GM21526 (cell line): Measurements from ENCODE around the gene ZSCAN10.

Experiments
- ATAC-seq: cut with Tn5 transposase; IDR thresholded peaks from one replicate; pipeline ENCODE4 v1.9.1; 2021; ENCODE audit warnings: moderate library complexity; ENCODE audit not compliant: unreplicated experiment, low FRiP score

ZSCAN10 gene

DNA sequence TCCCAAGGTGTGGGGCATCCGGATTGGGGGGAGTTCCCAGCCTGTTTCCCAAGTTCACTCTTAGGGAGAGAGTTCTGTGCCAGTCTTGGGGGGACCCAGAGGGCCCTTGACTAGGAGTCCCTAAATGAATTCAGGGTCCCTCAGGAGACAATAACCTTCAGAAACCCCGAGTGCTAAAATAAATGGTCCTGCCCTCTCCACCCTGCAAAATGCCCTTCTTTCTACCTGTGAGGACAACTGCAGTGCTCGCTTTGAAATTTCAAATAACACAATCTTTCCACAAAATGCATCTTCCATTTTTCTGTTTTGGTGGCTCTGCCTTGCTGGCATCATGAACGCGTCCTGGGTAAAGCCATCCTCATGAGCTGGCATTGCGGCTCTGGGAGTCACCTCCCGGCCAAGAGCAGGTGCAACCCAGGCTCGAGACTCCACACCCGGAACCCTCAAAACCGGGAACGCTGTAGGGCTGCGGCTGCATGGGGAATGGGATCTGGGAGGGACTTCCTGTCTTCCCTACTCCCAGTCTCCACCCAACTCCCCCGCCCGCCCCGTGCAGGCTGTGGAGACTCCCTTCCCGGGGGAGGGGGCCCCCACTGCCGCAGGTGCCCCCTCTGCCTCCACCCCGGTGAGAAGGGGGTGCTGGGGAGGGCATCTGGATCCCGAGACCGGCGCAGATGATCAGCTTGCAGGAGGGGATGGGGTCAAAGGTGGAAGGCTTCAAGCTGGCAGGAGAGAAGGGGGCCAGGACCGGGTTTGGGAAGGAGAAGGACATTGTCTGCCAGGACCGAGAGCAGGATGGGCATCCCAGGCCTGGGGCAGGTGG is 13.2 kb upstream of the ZSCAN10 start, which contains the start of gene ZNF205:
Gene ZNF205 (plus strand): TSS at position 529 of the 823 bp plus-strand sequence. CDS start 845 bp downstream, outside the sequence.
- no peak for ATAC-seq

GRCh38 chr16:3106205-3106928 is 7.3 kb upstream of the ZSCAN10 start:
- ATAC-seq = peak; percentile 75

- ATAC-seq = no peak
Measured at GRCh38 chr16:3101841-3102470, 2.9 kb upstream of the ZSCAN10 start.

DNA sequence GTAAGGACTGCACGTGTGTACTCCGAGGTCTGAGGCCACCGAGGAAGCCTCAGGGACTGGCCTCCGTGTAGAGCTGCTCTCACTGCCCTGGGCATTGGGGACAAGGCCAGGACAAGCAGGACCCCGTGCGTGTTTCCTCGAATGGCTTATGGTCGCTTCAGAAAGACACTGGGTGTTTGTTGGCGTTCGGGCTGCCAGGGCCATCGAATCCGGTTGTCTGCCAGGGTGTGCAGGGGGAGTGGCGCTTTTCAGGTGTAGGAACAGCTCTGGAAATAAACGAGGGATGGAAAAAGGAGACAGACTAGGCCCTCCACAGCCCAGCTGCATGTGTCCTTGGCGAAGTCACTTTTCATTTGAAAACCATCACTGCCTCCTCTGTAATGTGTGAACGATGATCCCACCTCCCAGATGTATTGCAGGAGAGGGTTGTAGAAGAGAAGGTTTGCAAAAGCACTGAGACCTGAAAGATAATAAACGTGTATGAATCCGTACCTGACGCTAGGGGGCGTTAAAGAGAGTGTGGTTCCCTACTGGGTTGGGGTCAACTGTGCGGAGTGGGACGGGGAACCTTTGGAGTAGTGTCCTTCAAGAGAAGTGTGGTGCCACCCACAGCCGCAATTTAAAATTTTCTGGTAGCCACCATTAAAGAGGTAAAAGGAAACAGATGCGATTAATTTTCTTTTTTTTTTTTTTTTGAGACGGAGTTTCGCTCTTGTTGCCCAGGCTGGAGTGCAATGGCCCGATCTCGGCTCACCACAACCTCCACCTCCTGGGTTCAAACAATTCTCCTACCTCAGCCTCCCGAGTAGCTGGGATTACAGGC is 2.1 kb upstream of the ZSCAN10 start:
- ATAC-seq = no peak

GRCh38 chr16:3099732-3100499 is 822 bp upstream of the ZSCAN10 start:
- ATAC-seq = peak; percentile 43

GRCh38 chr16:3099395-3099731 is 269 bp upstream of the ZSCAN10 start:
- ATAC-seq = no peak

DNA sequence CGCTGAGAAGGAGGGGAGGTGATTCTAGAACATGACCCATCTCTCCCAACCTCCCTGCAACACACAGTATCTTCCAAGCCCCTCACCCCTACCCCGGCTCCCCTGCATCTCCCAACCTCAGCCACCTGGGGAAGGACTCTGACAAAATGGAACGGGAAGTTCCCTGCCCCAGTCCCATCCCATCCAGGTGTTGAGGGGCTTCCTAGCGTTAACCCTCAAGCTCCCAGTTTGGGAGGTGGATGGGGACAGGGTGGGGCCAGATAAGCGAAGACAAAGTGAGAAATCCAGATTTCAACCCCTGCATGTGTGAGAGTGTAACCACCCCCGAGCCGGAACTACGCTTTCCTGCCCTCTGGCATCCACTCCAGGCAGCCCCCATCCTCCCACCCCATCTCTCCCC is 1.8 kb downstream of the ZSCAN10 start:
- no peak for ATAC-seq

- ATAC-seq = no peak
Measured at GRCh38 chr16:3096362-3096761, 2.7 kb downstream of the ZSCAN10 start.

DNA sequence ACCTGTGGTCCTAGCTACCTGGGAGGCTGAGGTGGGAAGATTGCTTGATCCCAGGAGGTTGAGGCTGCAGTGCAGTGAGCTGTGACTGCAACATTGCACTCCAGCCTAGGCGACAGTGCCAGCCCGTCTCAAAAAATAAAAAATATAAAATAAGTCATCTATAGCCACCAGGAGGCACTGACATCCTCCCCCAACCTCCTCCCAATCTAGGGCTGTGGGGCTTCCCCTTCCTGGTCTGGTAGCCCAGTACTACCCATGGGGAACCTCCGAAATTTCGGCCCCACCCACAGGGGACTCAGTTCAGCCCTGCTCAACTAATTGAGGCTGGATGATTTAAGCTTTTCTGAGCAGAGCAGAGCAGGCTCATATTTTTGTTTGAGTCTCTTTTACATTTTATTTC is 3.2 kb downstream of the ZSCAN10 start:
- ATAC-seq = no peak

DNA sequence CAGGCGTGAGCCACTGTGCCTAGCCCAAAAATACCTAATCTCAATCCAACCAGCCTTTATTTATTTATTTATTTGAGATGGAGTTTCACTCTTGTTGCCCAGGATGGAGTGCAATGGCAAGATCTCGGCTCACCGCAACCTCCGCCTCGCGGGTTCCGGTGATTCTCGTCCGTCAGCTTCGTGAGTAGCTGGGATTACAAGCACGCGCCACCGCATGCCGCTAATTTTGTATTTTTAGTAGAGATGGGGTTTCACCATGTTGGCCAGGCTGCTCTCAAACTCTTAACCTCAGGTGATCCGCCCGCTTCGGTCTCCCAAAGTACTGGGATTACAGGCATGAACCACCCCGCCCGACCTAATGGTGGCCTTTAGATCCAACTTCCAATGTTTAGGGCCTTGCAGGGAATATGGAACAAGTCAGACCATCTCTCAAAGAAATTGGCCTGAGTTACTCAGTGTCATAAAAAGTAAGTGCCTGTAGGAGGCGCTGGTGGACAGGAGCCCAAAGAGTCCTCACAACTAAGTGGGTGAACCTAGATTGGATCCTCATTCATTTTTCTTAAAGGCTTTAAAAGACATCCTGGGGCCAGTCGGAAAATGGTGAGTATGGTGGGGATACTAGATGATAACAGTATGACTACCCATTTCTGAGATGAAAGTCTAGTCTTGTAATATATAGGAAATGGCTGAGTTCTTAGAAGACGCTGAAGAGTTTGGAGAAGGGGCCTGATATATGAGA is 4.6 kb downstream of the ZSCAN10 start:
- no peak for ATAC-seq

GRCh38 chr16:3092501-3092941 is 6.6 kb downstream of the ZSCAN10 start:
- no peak for ATAC-seq

GRCh38 chr16:3091551-3091950 is 7.5 kb downstream of the ZSCAN10 start:
- ATAC-seq = no peak

- no peak for ATAC-seq
Measured at GRCh38 chr16:3089717-3090592, 9.1 kb downstream of the ZSCAN10 start.

DNA sequence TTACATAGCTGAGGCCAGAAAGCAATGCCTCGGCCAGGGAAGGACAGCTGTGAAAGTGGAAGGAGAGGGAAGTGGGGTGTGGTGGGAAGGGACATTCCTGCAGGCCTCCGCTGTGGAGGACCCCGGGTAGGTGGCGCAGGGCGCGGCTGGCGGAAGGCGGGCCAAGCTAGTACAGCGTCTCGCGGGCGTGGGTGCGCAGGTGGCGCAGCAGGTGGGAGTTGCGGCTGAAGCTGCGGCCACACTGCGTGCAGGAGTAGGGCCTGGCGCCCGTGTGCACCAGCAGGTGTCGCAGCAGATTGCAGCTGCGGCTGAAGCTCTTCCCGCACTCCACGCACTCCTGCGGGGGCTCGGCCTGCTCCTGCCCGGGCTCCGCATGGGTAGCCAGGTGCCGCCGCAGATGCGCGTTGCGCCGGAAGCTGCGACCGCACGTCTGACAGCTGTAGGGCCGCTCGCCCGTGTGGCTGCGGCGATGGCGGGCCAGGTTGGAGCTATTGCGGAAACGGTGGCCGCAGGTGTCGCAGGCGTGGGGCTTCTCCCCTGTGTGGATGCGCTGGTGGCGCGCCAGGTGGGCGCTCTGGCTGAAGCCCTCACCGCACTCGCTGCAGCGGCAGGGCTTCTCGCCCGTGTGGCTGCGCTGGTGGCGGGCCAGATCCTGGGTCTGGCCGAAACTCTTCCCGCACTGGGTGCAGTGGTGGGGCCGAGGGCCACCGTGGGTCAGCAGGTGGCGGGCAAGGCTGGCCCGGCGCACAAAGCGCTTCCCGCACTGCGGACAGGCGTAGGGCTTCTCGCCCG is 10.0 kb downstream of the ZSCAN10 start:
- ATAC-seq = no peak

GRCh38 chr16:3088450-3088849 is 10.6 kb downstream of the ZSCAN10 start:
- no peak for ATAC-seq

DNA sequence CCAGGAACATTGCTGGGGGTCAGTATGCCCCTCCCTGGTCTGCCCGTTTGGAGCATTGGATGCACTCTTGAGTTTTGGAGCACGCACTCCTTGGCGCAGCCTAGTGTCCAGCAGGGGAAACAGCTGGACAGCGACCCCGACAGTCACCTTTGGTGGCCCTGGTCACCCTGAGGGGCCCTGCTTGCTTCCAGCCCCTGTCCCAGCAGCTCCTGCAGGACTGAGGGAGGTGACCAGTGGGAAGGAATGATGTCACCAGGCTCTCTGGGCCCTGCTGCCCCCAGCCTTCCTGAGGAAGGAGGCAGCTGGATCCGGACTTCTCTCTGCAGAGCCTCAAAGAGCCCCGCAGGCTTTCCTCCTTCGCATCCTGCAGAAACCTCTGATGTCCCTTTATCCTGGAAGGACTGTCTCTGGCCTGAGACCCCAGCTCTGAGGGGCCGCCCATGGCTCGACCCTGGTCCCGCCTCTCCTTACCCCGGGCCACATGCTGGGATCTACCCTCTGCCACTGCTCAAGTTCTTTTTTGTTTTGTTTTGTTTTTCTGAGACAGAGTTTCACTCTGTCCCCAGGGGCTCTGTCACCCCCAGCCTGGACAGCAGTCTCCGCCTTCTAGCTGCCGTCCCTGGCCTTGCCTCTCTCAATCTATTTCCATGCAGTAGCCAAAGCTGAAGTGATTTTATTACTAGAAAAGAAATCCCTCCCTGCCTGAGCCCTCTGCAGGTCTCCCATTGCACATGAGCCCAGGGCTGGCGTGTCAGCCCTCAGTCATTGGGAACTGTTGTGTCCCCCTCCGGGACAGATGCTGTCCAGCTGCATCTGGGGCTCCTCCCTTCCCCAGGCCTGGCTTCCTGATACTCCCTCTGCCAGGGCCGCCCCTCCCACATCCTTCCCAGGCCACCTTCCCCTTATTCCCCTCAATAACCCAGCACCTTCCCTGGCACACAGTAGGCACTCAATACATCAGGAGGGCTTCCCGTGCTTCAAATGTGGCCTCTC is 11.6 kb downstream of the ZSCAN10 start:
- ATAC-seq = no peak
